Measurements from ENCODE around the gene FHL3. TPM values are rescaled to one million over a fixed set of nuclear protein-coding genes. Genes with fewer than 3 reads are reported as not detected.

FHL3 gene
- total RNA-seq, 1 experiment from 2014 or later: 106 TPM

DNA sequence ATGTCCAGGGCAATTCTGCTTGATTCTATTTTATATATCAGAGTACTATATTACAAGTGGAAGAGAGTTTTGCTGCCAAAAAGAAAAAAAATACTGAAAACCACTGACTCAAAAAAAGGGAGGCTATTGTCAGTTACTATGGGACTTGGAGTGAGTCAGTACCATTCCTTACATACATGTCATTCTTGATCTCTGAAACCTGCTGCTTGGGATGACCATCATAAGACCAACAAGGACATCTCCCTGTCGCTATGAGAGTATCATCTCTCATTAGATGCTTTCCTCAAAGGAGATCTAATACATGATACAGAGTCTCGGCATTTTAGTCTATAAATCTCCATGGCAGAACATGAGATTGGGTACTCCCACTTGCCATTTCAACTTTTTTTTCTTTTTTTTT, 46.6 kb downstream of the FHL3 start:
- no peak overlapping the region for H3K4me3 ChIP-seq (ENCODE audit: low read depth, low read length, poor library complexity, severe bottlenecking)
- no TSS peak for BruUV-seq (replicated peaks)
- H3K36me3 ChIP-seq (ENCODE audit: insufficient read depth, low read length, poor library complexity, severe bottlenecking): peaks cover 46% of the 10 kb centered on the region
- POLR2A ChIA-PET (ENCODE audit: low non-redundant PET): no interaction called here
- no peak for DNase-seq (ENCODE audit: low spot score)
- CTCF ChIA-PET: no interaction called here
- no peaks in the 10 kb centered on the region for H3K9me3 ChIP-seq (ENCODE audit: low read depth, low read length, poor library complexity, severe bottlenecking)
- no peak overlapping the region for H3K27ac ChIP-seq (ENCODE audit: low read depth, low read length, poor library complexity, severe bottlenecking)
- H3K27me3 ChIP-seq (replicated peaks; ENCODE audit: insufficient read depth, low read depth, low read length, poor library complexity): no peaks in the 10 kb centered on the region
- intact Hi-C loops (cut with micrococcal nuclease; ENCODE audit: unreplicated experiment): no loop called here
- H3K4me1 ChIP-seq (ENCODE audit: insufficient read depth, low read length, poor library complexity, severe bottlenecking): no peaks in the 10 kb centered on the region
- TF ChIP-seq, protein P1, sequence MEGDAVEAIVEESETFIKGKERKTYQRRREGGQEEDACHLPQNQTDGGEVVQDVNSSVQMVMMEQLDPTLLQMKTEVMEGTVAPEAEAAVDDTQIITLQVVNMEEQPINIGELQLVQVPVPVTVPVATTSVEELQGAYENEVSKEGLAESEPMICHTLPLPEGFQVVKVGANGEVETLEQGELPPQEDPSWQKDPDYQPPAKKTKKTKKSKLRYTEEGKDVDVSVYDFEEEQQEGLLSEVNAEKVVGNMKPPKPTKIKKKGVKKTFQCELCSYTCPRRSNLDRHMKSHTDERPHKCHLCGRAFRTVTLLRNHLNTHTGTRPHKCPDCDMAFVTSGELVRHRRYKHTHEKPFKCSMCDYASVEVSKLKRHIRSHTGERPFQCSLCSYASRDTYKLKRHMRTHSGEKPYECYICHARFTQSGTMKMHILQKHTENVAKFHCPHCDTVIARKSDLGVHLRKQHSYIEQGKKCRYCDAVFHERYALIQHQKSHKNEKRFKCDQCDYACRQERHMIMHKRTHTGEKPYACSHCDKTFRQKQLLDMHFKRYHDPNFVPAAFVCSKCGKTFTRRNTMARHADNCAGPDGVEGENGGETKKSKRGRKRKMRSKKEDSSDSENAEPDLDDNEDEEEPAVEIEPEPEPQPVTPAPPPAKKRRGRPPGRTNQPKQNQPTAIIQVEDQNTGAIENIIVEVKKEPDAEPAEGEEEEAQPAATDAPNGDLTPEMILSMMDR (conservative IDR thresholded peaks at IDR 0.05; ENCODE audit: low read depth, low read length): no peak
- no peak for TF ChIP-seq EZH2 (IDR thresholded peaks at IDR 0.05; ENCODE audit: borderline replicate concordance, low read depth, low read length, poor library complexity, severe bottlenecking)

DNA sequence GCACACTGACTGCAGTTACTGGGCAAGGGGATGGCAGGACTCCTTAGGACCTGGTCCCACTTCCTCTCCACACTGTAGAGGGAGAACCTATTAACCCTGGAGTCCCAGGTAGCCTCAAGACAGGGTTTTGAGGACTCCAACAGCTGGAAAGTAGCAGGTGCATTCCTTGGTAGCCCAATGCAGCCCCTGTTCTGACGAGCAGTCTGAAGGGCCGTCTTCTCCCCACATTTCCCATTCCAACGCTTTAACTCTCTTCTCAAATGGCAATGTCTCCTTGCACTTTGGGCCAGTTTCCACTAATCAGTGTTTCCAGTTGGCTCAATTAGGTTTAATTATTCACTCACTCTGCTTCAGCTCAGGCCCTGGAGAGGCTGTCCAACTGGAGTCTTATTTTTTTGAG, 49.6 kb downstream of the FHL3 start:
- H3K27ac ChIP-seq (ENCODE audit: low read depth, low read length, poor library complexity, severe bottlenecking): no peak overlapping the region
- H3K4me3 ChIP-seq (ENCODE audit: low read depth, low read length, poor library complexity, severe bottlenecking): no peak overlapping the region
- ChIA-PET CTCF (no interaction called here), POLR2A (ENCODE audit: low non-redundant PET) (no interaction called here)
- no peak for TF ChIP-seq EZH2 (IDR thresholded peaks at IDR 0.05; ENCODE audit: borderline replicate concordance, low read depth, low read length, poor library complexity, severe bottlenecking)
- TF ChIP-seq, protein P1 (conservative IDR thresholded peaks at IDR 0.05; ENCODE audit: low read depth, low read length): no peak
- peaks cover 29% of the 10 kb centered on the region for H3K36me3 ChIP-seq (ENCODE audit: insufficient read depth, low read length, poor library complexity, severe bottlenecking)
- no TSS peak for BruUV-seq (replicated peaks)
- intact Hi-C loops (cut with micrococcal nuclease; ENCODE audit: unreplicated experiment): no loop called here
- H3K27me3 ChIP-seq (replicated peaks; ENCODE audit: insufficient read depth, low read depth, low read length, poor library complexity): no peaks in the 10 kb centered on the region
- no peaks in the 10 kb centered on the region for H3K4me1 ChIP-seq (ENCODE audit: insufficient read depth, low read length, poor library complexity, severe bottlenecking)
- DNase-seq (ENCODE audit: low spot score): no peak
- no peaks in the 10 kb centered on the region for H3K9me3 ChIP-seq (ENCODE audit: low read depth, low read length, poor library complexity, severe bottlenecking)

DNA sequence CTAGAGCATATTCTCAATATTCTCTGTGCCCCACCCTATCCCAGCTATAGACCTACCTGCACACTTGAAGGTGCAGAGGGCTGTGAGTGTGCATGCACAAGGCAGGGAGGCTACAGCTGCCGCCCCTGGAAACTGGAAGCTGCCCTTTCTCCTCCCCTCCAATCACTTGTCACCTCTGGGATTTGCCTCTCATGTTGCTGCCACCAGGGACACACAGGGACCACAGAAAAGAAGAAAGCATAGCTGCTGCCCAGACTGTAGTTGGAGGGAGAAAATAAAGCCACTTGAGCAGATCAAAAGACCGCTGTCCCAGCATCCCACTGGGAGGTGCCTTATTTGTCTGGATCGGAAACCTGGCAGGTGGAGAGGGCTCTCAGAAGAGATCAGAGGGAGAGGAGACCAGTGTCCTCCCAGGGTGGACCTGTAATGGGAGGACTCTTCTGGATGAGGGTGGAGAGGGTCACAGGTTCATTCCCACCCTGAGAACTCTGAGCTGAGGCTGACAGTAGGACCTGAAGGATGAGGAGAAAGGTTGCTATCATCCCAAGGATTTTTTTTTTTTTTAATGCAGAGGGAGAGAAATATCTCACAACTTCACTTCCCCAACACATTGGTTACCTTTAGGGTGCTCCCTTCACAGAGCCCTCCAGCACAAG, 50.9 kb downstream of the FHL3 start:
- no peak for TF ChIP-seq EZH2 (IDR thresholded peaks at IDR 0.05; ENCODE audit: borderline replicate concordance, low read depth, low read length, poor library complexity, severe bottlenecking)
- TF ChIP-seq, protein P1 (conservative IDR thresholded peaks at IDR 0.05; ENCODE audit: low read depth, low read length): no peak
- Histone ChIP-seq H3K9me3 (ENCODE audit: low read depth, low read length, poor library complexity, severe bottlenecking) (no peaks in the 10 kb centered on the region), H3K36me3 (ENCODE audit: insufficient read depth, low read length, poor library complexity, severe bottlenecking) (peaks cover 20% of the 10 kb centered on the region), H3K4me1 (ENCODE audit: insufficient read depth, low read length, poor library complexity, severe bottlenecking) (no peaks in the 10 kb centered on the region), H3K27me3 (replicated peaks; ENCODE audit: insufficient read depth, low read depth, low read length, poor library complexity) (no peaks in the 10 kb centered on the region), H3K27ac (ENCODE audit: low read depth, low read length, poor library complexity, severe bottlenecking) (no peak overlapping the region), H3K4me3 (ENCODE audit: low read depth, low read length, poor library complexity, severe bottlenecking) (no peak overlapping the region)
- intact Hi-C loops (cut with micrococcal nuclease; ENCODE audit: unreplicated experiment): no loop called here
- POLR2A ChIA-PET (ENCODE audit: low non-redundant PET): no interaction called here
- CTCF ChIA-PET: no interaction called here
- DNase-seq (ENCODE audit: low spot score): no peak
- BruUV-seq (replicated peaks): no TSS peak

Data from A673 (cell line).